Neural progenitor cell (in vitro differentiated cells): ENCODE results near the gene FBXO33.

Source experiments
- CTCF ChIP-seq: fragments of 200-600 bp; sonication (generic); IDR thresholded peaks from 2 replicates; pipeline ENCODE4 v1.5.1; 2017; ENCODE audit warnings: antibody characterized with exemption, mild to moderate bottlenecking
- EZH2phosphoT487 ChIP-seq: fragments of 200-600 bp; sonication (generic); IDR thresholded peaks from 2 replicates; pipeline ENCODE4 v1.6.1; 2017; ENCODE audit warnings: antibody characterized with exemption

GRCh38 chr14:39474416-39474911, 42.2 kb upstream of the FBXO33 start:
- no peak for TF ChIP-seq CTCF
- TF ChIP-seq EZH2phosphoT487, result no peak
